Endodermal cell (in vitro differentiated cells): ENCODE data around the gene EWSR1. TPM values are rescaled to one million over a fixed set of nuclear protein-coding genes. Genes with fewer than 3 reads are reported as not detected.

Experiments
- DNase-seq: peaks from one replicate; pipeline ENCODE4 v3.0.0-alpha.2; 2017
- H3K27ac ChIP-seq: 2 replicates; pipeline ENCODE4 v1.5.1; 2013; ENCODE audit warnings: mild to moderate bottlenecking, low read depth, low read length, moderate library complexity
- H3K27me3 ChIP-seq: 2 replicates; pipeline ENCODE4 v1.6.1; 2013; ENCODE audit warnings: mild to moderate bottlenecking, low read length, moderate library complexity; ENCODE audit not compliant: insufficient read depth, control insufficient read depth, poor library complexity, severe bottlenecking
- H3K36me3 ChIP-seq: 2 replicates; pipeline ENCODE4 v1.7.0; 2013; ENCODE audit warnings: mild to moderate bottlenecking, low read length, moderate library complexity; ENCODE audit not compliant: control insufficient read depth, insufficient read depth
- H3K4me1 ChIP-seq: one replicate; pipeline ENCODE4 v1.7.0; 2013; ENCODE audit warnings: low read length; ENCODE audit not compliant: control insufficient read depth, insufficient read depth
- H3K4me3 ChIP-seq: 2 replicates; pipeline ENCODE4 v1.5.1; 2013; ENCODE audit warnings: mild to moderate bottlenecking, low read length, moderate library complexity
- H3K9ac ChIP-seq: 2 replicates; pipeline ENCODE4 v1.6.1; 2013; ENCODE audit warnings: mild to moderate bottlenecking, low read length, moderate library complexity; ENCODE audit not compliant: poor library complexity, severe bottlenecking; ENCODE audit errors: extremely low read depth
- H3K9me3 ChIP-seq: 2 replicates; pipeline ENCODE4 v1.6.1; 2013; ENCODE audit warnings: mild to moderate bottlenecking, low read length, moderate library complexity; ENCODE audit not compliant: control insufficient read depth
- H3K27ac Mint-ChIP-seq: 2 replicates; pipeline ENCODE4 v1.8.0; 2020; ENCODE audit warnings: mixed read lengths
- H3K27me3 Mint-ChIP-seq: 2 replicates; pipeline ENCODE4 v1.8.0; 2021; ENCODE audit warnings: mild to moderate bottlenecking, mixed read lengths; ENCODE audit not compliant: insufficient read depth
- H3K36me3 Mint-ChIP-seq: 2 replicates; pipeline ENCODE4 v1.8.0; 2020; ENCODE audit warnings: low read depth, mixed read lengths
- H3K4me1 Mint-ChIP-seq: 2 replicates; pipeline ENCODE4 v1.8.0; 2020; ENCODE audit warnings: mixed read lengths
- H3K4me3 Mint-ChIP-seq: 2 replicates; pipeline ENCODE4 v1.8.0; 2020; ENCODE audit warnings: mild to moderate bottlenecking, moderate library complexity, mixed read lengths
- H3K9me3 Mint-ChIP-seq: 2 replicates; pipeline ENCODE4 v1.8.0; 2020; ENCODE audit warnings: mild to moderate bottlenecking, mixed read lengths
- WGBS, 2 experiments: methylation state at CpG; one replicate each; pipeline versions ENCODE4 v1.1.5 to v1.1.7; 2013; ENCODE audit warnings: missing lambda C conversion rate in 2 of 2, mixed read lengths in 1 of 2; ENCODE audit not compliant: insufficient coverage in 1 of 2, insufficient read length in 1 of 2; 5-methylcytosine and 5-hydroxymethylcytosine counted together
- total RNA-seq, 2 donors: library from RNA; stranded (reverse); fragmentation: NEBNext Ultra II Directional in 1 of 2; extraction: Animal tissue kit (Norgen Biotek cat#: 25700) in 1 of 2; gene quantifications; 2 replicates in 1 of 2; 3 replicates in 1 of 2; pipeline ENCODE4 v1.2.1, GENCODE V29; 2021
- TF ChIP-seq, protein P1 (sequence below): fragments of 200-600 bp; sonication (generic); conservative IDR thresholded peaks from 2 replicates; pipeline ENCODE4 v1.5.0; 2021; ENCODE audit warnings: antibody characterized with exemption, mild to moderate bottlenecking

EWSR1 gene
- total RNA-seq, 2 donors from 2014 or later = 295 to 352 TPM

GRCh38 chr22:29342177-29342576 is 74.1 kb downstream of the EWSR1 start:
- DNase-seq = no peak
- Mint-ChIP-seq H3K9me3 (no peaks in the 10 kb centered on the region), H3K36me3 (peaks cover 63% of the 10 kb centered on the region), H3K27me3 (no peaks in the 10 kb centered on the region), H3K27ac (peak overlapping the region; percentile 66), H3K4me3 (no peak overlapping the region), H3K4me1 (no peaks in the 10 kb centered on the region)
- TF ChIP-seq, protein P1, sequence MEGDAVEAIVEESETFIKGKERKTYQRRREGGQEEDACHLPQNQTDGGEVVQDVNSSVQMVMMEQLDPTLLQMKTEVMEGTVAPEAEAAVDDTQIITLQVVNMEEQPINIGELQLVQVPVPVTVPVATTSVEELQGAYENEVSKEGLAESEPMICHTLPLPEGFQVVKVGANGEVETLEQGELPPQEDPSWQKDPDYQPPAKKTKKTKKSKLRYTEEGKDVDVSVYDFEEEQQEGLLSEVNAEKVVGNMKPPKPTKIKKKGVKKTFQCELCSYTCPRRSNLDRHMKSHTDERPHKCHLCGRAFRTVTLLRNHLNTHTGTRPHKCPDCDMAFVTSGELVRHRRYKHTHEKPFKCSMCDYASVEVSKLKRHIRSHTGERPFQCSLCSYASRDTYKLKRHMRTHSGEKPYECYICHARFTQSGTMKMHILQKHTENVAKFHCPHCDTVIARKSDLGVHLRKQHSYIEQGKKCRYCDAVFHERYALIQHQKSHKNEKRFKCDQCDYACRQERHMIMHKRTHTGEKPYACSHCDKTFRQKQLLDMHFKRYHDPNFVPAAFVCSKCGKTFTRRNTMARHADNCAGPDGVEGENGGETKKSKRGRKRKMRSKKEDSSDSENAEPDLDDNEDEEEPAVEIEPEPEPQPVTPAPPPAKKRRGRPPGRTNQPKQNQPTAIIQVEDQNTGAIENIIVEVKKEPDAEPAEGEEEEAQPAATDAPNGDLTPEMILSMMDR = no peak
- Histone ChIP-seq H3K27ac (no peak overlapping the region), H3K9me3 (no peaks in the 10 kb centered on the region), H3K27me3 (no peaks in the 10 kb centered on the region), H3K9ac (no peak overlapping the region), H3K4me3 (no peak overlapping the region), H3K4me1 (no peaks in the 10 kb centered on the region), H3K36me3 (peaks cover 68% of the 10 kb centered on the region)
- WGBS, 2 experiments = 92 to 94% methylated on average over 6 of the region's 6 CpGs

- H3K27me3 Mint-ChIP-seq = no peaks in the 10 kb centered on the region
- Histone ChIP-seq H3K4me1 (no peaks in the 10 kb centered on the region), H3K9ac (no peak overlapping the region), H3K27ac (no peak overlapping the region), H3K36me3 (peaks cover 70% of the 10 kb centered on the region), H3K27me3 (no peaks in the 10 kb centered on the region), H3K9me3 (no peaks in the 10 kb centered on the region), H3K4me3 (no peak overlapping the region)
- H3K4me3 Mint-ChIP-seq = no peak overlapping the region
- no peaks in the 10 kb centered on the region for H3K4me1 Mint-ChIP-seq
- peaks cover 60% of the 10 kb centered on the region for H3K36me3 Mint-ChIP-seq
- DNase-seq = no peak
- H3K27ac Mint-ChIP-seq = no peak overlapping the region
- no peaks in the 10 kb centered on the region for H3K9me3 Mint-ChIP-seq
- 95 to 96% methylated on average over 8 to 10 of the region's 10 CpGs for WGBS, 2 experiments
- TF ChIP-seq, protein P1 = no peak
Observed at GRCh38 chr22:29342577-29343312, 74.7 kb downstream of the EWSR1 start.

- H3K9ac ChIP-seq = no peak overlapping the region
- Mint-ChIP-seq H3K27ac (no peak overlapping the region), H3K4me1 (no peaks in the 10 kb centered on the region), H3K9me3 (no peaks in the 10 kb centered on the region), H3K27me3 (no peaks in the 10 kb centered on the region), H3K36me3 (peaks cover 59% of the 10 kb centered on the region), H3K4me3 (no peak overlapping the region)
- no peaks in the 10 kb centered on the region for H3K4me1 ChIP-seq
- no peaks in the 10 kb centered on the region for H3K9me3 ChIP-seq
- H3K27me3 ChIP-seq = no peaks in the 10 kb centered on the region
- no peak overlapping the region for H3K4me3 ChIP-seq
- no peak overlapping the region for H3K27ac ChIP-seq
- WGBS, 2 experiments = 93 to 94% methylated on average over 6 to 7 of the region's 7 CpGs
- TF ChIP-seq, protein P1 = no peak
- DNase-seq = no peak
- H3K36me3 ChIP-seq = peaks cover 71% of the 10 kb centered on the region
Observed at GRCh38 chr22:29343313-29343805, 75.3 kb downstream of the EWSR1 start.
